Stimulated activated CD4-positive, alpha-beta T cell treated with anti-CD3 and anti-CD28 coated beads, Interleukin-12 subunit alpha, Interleukin-12 subunit beta, amount 100 ng/mL, for 48 hours (primary cell): ENCODE data around the gene MGAT5B.
"Not testable (repeated sequence)": the region's sequence is repeated elsewhere in the genome, so short reads cannot be mapped to it uniquely, and the experiment has no call there.

ENCODE experiments used
- DNase-seq, 3 donors: peaks; one replicate each; pipeline ENCODE4 v3.0.0-alpha.2; 2020; ENCODE audit warnings: low read depth in 2 of 3, low spot score in 1 of 3

Gene MGAT5B

GRCh38 chr17:76845541-76846017, 22.6 kb upstream of the MGAT5B start:
- no peak for DNase-seq

GRCh38 chr17:76847031-76847430, 21.2 kb upstream of the MGAT5B start:
- DNase-seq: no peak

GRCh38 chr17:76848670-76849069, 19.5 kb upstream of the MGAT5B start:
- no peak for DNase-seq

- DNase-seq: not testable (repeated sequence)
These were observed 19.0 kb upstream of the MGAT5B start for GRCh38 chr17:76849160-76849559.

GRCh38 chr17:76852843-76853242, 15.4 kb upstream of the MGAT5B start:
- DNase-seq: no peak

GRCh38 chr17:76855105-76855504, 13.1 kb upstream of the MGAT5B start:
- DNase-seq: no peak

- DNase-seq: no peak
These were observed 6.1 kb upstream of the MGAT5B start for GRCh38 chr17:76862079-76862478.

GRCh38 chr17:76862494-76862893, 5.7 kb upstream of the MGAT5B start:
- no peak for DNase-seq

- no peak for DNase-seq
These were observed 4.2 kb upstream of the MGAT5B start for GRCh38 chr17:76864024-76864423.

GRCh38 chr17:76865174-76865573, 3.0 kb upstream of the MGAT5B start:
- no peak for DNase-seq

GRCh38 chr17:76866203-76866602, 2.0 kb upstream of the MGAT5B start:
- no peak for DNase-seq

- no peak for DNase-seq
These were observed 1.2 kb upstream of the MGAT5B start for GRCh38 chr17:76866774-76867577.

- DNase-seq: no peak
These were observed 527 bp upstream of the MGAT5B start for GRCh38 chr17:76867578-76868175.

GRCh38 chr17:76868669-76869495, 678 bp downstream of the MGAT5B start:
- DNase-seq: no peak

GRCh38 chr17:76869496-76870376, 1.5 kb downstream of the MGAT5B start:
- no peak for DNase-seq

- DNase-seq: no peak
These were observed 2.1 kb downstream of the MGAT5B start for GRCh38 chr17:76870377-76870714.

- DNase-seq: no peak
These were observed 3.5 kb downstream of the MGAT5B start for GRCh38 chr17:76871668-76872067.

GRCh38 chr17:76872221-76872873, 4.1 kb downstream of the MGAT5B start:
- DNase-seq: no peak

- DNase-seq: no peak
These were observed 4.6 kb downstream of the MGAT5B start for GRCh38 chr17:76872874-76873221.

GRCh38 chr17:76873856-76874255, 5.7 kb downstream of the MGAT5B start:
- DNase-seq: no peak

GRCh38 chr17:76877437-76877836, 9.2 kb downstream of the MGAT5B start:
- no peak for DNase-seq
